ENCODE data around the gene GABRB3. TPM values are rescaled to one million over a fixed set of nuclear protein-coding genes. Genes with fewer than 3 reads are reported as not detected.
"Not testable (repeated sequence)": the region's sequence is repeated elsewhere in the genome, so short reads cannot be mapped to it uniquely, and the experiment has no call there.

Gene GABRB3
- total and polyA plus RNA-seq, 4 donors, result 0.81 to 5.5 (median 3.6) TPM

GRCh38 chr15:26721232-26721967, 51.5 kb downstream of the GABRB3 start:
- Histone ChIP-seq H3K9me3 (ENCODE audit: control insufficient read depth in 4 of 4, insufficient read depth in 3 of 4, low read length in 3 of 4) (peaks cover 0 to 2% (median 0%) of the 10 kb centered on the region in 4 donors), H3K9ac (ENCODE audit: insufficient read depth in 1 of 2, low read length in 2 of 2) (no peak overlapping the region), H3K36me3 (ENCODE audit: control insufficient read depth in 4 of 4, insufficient read depth in 4 of 4, low read length in 4 of 4) (no peaks in the 10 kb centered on the region), H3K4me1 (ENCODE audit: control insufficient read depth in 5 of 5, insufficient read depth in 5 of 5, low read length in 5 of 5) (no peaks in the 10 kb centered on the region), H3K27ac (ENCODE audit: low read depth in 1 of 2, low read length in 1 of 2) (no peak overlapping the region), H3K27me3 (ENCODE audit: control insufficient read depth in 3 of 3, insufficient read depth in 3 of 3, low read length in 2 of 3) (no peaks in the 10 kb centered on the region), H3K4me3 (no peak overlapping the region)
- DNase-seq, result no peak
- TF ChIP-seq CTCF (IDR thresholded peaks at IDR 0.05; ENCODE audit: control extremely low read depth, extremely low read depth), result no peak
- ATAC-seq (ENCODE audit: insufficient read depth, low FRiP score), result no peak
- 28 to 32% methylated on average over 5 of the region's 5 CpGs for WGBS, 2 donors

GRCh38 chr15:26720546-26720945, 52.3 kb downstream of the GABRB3 start:
- Histone ChIP-seq H3K36me3 (ENCODE audit: control insufficient read depth in 4 of 4, insufficient read depth in 4 of 4, low read length in 4 of 4) (no peaks in the 10 kb centered on the region), H3K9me3 (ENCODE audit: control insufficient read depth in 4 of 4, insufficient read depth in 3 of 4, low read length in 3 of 4) (peaks cover 0 to 2% (median 0%) of the 10 kb centered on the region in 4 donors), H3K4me3 (no peak overlapping the region), H3K27me3 (ENCODE audit: control insufficient read depth in 3 of 3, insufficient read depth in 3 of 3, low read length in 2 of 3) (no peaks in the 10 kb centered on the region), H3K9ac (ENCODE audit: insufficient read depth in 1 of 2, low read length in 2 of 2) (no peak overlapping the region), H3K4me1 (ENCODE audit: control insufficient read depth in 5 of 5, insufficient read depth in 5 of 5, low read length in 5 of 5) (no peaks in the 10 kb centered on the region), H3K27ac (ENCODE audit: low read depth in 1 of 2, low read length in 1 of 2) (no peak overlapping the region)
- DNase-seq, result no peak
- 21 to 24% methylated on average over 5 of the region's 5 CpGs for WGBS, 2 donors
- ATAC-seq (ENCODE audit: insufficient read depth, low FRiP score), result no peak
- no peak for TF ChIP-seq CTCF (IDR thresholded peaks at IDR 0.05; ENCODE audit: control extremely low read depth, extremely low read depth)

- H3K9ac ChIP-seq (ENCODE audit: insufficient read depth in 1 of 2, low read length in 2 of 2); H3K9me3 ChIP-seq (ENCODE audit: control insufficient read depth in 4 of 4, insufficient read depth in 3 of 4, low read length in 3 of 4); H3K27me3 ChIP-seq (ENCODE audit: control insufficient read depth in 3 of 3, insufficient read depth in 3 of 3, low read length in 2 of 3); H3K27ac ChIP-seq (ENCODE audit: low read depth in 1 of 2, low read length in 1 of 2); H3K4me1 ChIP-seq (ENCODE audit: control insufficient read depth in 5 of 5, insufficient read depth in 5 of 5, low read length in 5 of 5); DNase-seq; ATAC-seq (ENCODE audit: insufficient read depth, low FRiP score); H3K36me3 ChIP-seq (ENCODE audit: control insufficient read depth in 4 of 4, insufficient read depth in 4 of 4, low read length in 4 of 4); H3K4me3 ChIP-seq: not testable (repeated sequence)
- 22 to 31% methylated on average over 5 of the region's 5 CpGs for WGBS, 2 donors
Observed at GRCh38 chr15:26719866-26720265, 53.0 kb downstream of the GABRB3 start.

- Histone ChIP-seq H3K36me3 (ENCODE audit: control insufficient read depth in 4 of 4, insufficient read depth in 4 of 4, low read length in 4 of 4) (no peaks in the 10 kb centered on the region), H3K9me3 (ENCODE audit: control insufficient read depth in 4 of 4, insufficient read depth in 3 of 4, low read length in 3 of 4) (peaks cover 0 to 2% (median 0%) of the 10 kb centered on the region in 4 donors), H3K9ac (ENCODE audit: insufficient read depth in 1 of 2, low read length in 2 of 2) (no peak overlapping the region), H3K4me3 (no peak overlapping the region), H3K27ac (ENCODE audit: low read depth in 1 of 2, low read length in 1 of 2) (no peak overlapping the region), H3K27me3 (ENCODE audit: control insufficient read depth in 3 of 3, insufficient read depth in 3 of 3, low read length in 2 of 3) (no peaks in the 10 kb centered on the region), H3K4me1 (ENCODE audit: control insufficient read depth in 5 of 5, insufficient read depth in 5 of 5, low read length in 5 of 5) (no peaks in the 10 kb centered on the region)
- DNase-seq (no peak), ATAC-seq (ENCODE audit: insufficient read depth, low FRiP score) (no peak)
- no peak for TF ChIP-seq CTCF (IDR thresholded peaks at IDR 0.05; ENCODE audit: control extremely low read depth, extremely low read depth)
- 75 to 85% methylated on average over 3 of the region's 3 CpGs for WGBS, 2 donors
Observed at GRCh38 chr15:26716069-26716468, 56.8 kb downstream of the GABRB3 start.

Measured in lung (tissue), 12 donors.